ENCODE results near the gene MAPKAPK2.
"Not testable (repeated sequence)": the region's sequence is repeated elsewhere in the genome, so short reads cannot be mapped to it uniquely, and the experiment has no call there.

MAPKAPK2 gene

GRCh38 chr1:206770531-206771337 lies 86.0 kb downstream of the MAPKAPK2 start, which contains the start of gene IL19:
IL19 (plus strand) TSS chr1:206770773; CDS start chr1:206836663, 65,890 bp downstream.
- TF ChIP-seq ZFX (IDR thresholded peaks at IDR 0.05; ENCODE audit: borderline replicate concordance): no peak
- TF ChIP-seq CTCF (IDR thresholded peaks at IDR 0.05): no peak
- H3K27ac ChIP-seq: no peak within 1 kb of the TSS

- no peak overlapping the region for H3K27ac ChIP-seq
- TF ChIP-seq CTCF (IDR thresholded peaks at IDR 0.05) (no peak), ZFX (IDR thresholded peaks at IDR 0.05; ENCODE audit: borderline replicate concordance) (no peak)
Observed at GRCh38 chr1:206771338-206771692, 86.6 kb downstream of the MAPKAPK2 start.

GRCh38 chr1:206772243-206772937 lies 87.7 kb downstream of the MAPKAPK2 start, which contains the start of gene IL10:
IL10 (minus strand) TSS chr1:206772494; CDS start chr1:206772435, 59 bp downstream.
- no peak for TF ChIP-seq ZFX (IDR thresholded peaks at IDR 0.05; ENCODE audit: borderline replicate concordance)
- no peak for TF ChIP-seq CTCF (IDR thresholded peaks at IDR 0.05)
- H3K27ac ChIP-seq: no peak within 1 kb of the TSS

GRCh38 chr1:206774093-206774492 lies 89.4 kb downstream of the MAPKAPK2 start:
- TF ChIP-seq CTCF (IDR thresholded peaks at IDR 0.05) (no peak), ZFX (IDR thresholded peaks at IDR 0.05; ENCODE audit: borderline replicate concordance) (no peak)
- H3K27ac ChIP-seq: no peak overlapping the region

- TF ChIP-seq ZFX (IDR thresholded peaks at IDR 0.05; ENCODE audit: borderline replicate concordance): no peak
- TF ChIP-seq CTCF (IDR thresholded peaks at IDR 0.05): no peak
- H3K27ac ChIP-seq: no peak overlapping the region
Observed at GRCh38 chr1:206776229-206776628, 91.5 kb downstream of the MAPKAPK2 start.

GRCh38 chr1:206778031-206778430 lies 93.3 kb downstream of the MAPKAPK2 start:
- H3K27ac ChIP-seq: no peak overlapping the region
- TF ChIP-seq CTCF (IDR thresholded peaks at IDR 0.05) (no peak), ZFX (IDR thresholded peaks at IDR 0.05; ENCODE audit: borderline replicate concordance) (no peak)

GRCh38 chr1:206778911-206779310 lies 94.2 kb downstream of the MAPKAPK2 start:
- H3K27ac ChIP-seq: not testable (repeated sequence)

Measured in 22Rv1 (cell line).